ENCODE data around the gene TIGD6. TPM values are rescaled to one million over a fixed set of nuclear protein-coding genes. Genes with fewer than 3 reads are reported as not detected.
A peak's percentile ranks its signal among the peaks of the same experiment; 100 is the strongest.

The TIGD6 gene
- total RNA-seq, 6 donors from 2014 or later: 2.2 to 6.3 (median 4.1) TPM

- H3K4me3 ChIP-seq: no peak overlapping the region
- DNase-seq: no peak
- no peaks in the 10 kb centered on the region for H3K9me3 ChIP-seq
- no peak for ATAC-seq (ENCODE audit: low FRiP score in 2 of 2)
- H3K4me1 ChIP-seq: peaks cover 8 to 15% (median 13%) of the 10 kb centered on the region in 4 donors
- H3K36me3 ChIP-seq: peaks cover 50 to 92% (median 83%) of the 10 kb centered on the region in 4 donors
- TF ChIP-seq POLR2A (IDR thresholded peaks at IDR 0.05): no peak
- TF ChIP-seq CTCF (IDR thresholded peaks at IDR 0.05): no peak
- TF ChIP-seq EP300 (IDR thresholded peaks at IDR 0.05): no peak
- no peak for TF ChIP-seq POLR2AphosphoS5 (IDR thresholded peaks at IDR 0.05)
- no peaks in the 10 kb centered on the region for H3K27me3 ChIP-seq
- peak overlapping the region in 1 of 4 donors; percentile 21 for H3K27ac ChIP-seq
Measured at GRCh38 chr5:150044329-150044681, 43.9 kb upstream of the TIGD6 start.

GRCh38 chr5:150043657-150044328 is 43.3 kb upstream of the TIGD6 start:
- Histone ChIP-seq H3K27ac (peak overlapping the region in 1 of 4 donors; percentile 21), H3K4me3 (no peak overlapping the region), H3K27me3 (no peaks in the 10 kb centered on the region), H3K36me3 (peaks cover 45 to 92% (median 80%) of the 10 kb centered on the region in 4 donors), H3K4me1 (peaks cover 8 to 15% (median 13%) of the 10 kb centered on the region in 4 donors), H3K9me3 (no peaks in the 10 kb centered on the region)
- 63 to 69% methylated on average over 4 of the region's 4 CpGs for WGBS, 2 donors
- DNase-seq (no peak), ATAC-seq (ENCODE audit: low FRiP score in 2 of 2) (no peak)
- TF ChIP-seq POLR2AphosphoS5 (IDR thresholded peaks at IDR 0.05): no peak
- TF ChIP-seq POLR2A (IDR thresholded peaks at IDR 0.05): no peak
- TF ChIP-seq EP300 (IDR thresholded peaks at IDR 0.05): no peak
- no peak for TF ChIP-seq CTCF (IDR thresholded peaks at IDR 0.05)

- TF ChIP-seq EP300 (IDR thresholded peaks at IDR 0.05): no peak
- Histone ChIP-seq H3K36me3 (peaks cover 38 to 92% (median 76%) of the 10 kb centered on the region in 4 donors), H3K9me3 (no peaks in the 10 kb centered on the region), H3K27ac (no peak overlapping the region), H3K4me3 (no peak overlapping the region), H3K4me1 (peaks cover 8 to 15% (median 13%) of the 10 kb centered on the region in 4 donors), H3K27me3 (no peaks in the 10 kb centered on the region)
- DNase-seq (no peak), ATAC-seq (ENCODE audit: low FRiP score in 2 of 2) (no peak)
- WGBS, 2 donors: 92 to 93% methylated on average over 3 of the region's 3 CpGs
Measured at GRCh38 chr5:150042459-150042858, 42.0 kb upstream of the TIGD6 start.

GRCh38 chr5:150038547-150038946 is 38.1 kb upstream of the TIGD6 start:
- peaks cover 37 to 100% (median 83%) of the 10 kb centered on the region in 4 donors for H3K36me3 ChIP-seq
- TF ChIP-seq EP300 (IDR thresholded peaks at IDR 0.05) (no peak), POLR2A (IDR thresholded peaks at IDR 0.05) (no peak), CTCF (IDR thresholded peaks at IDR 0.05) (no peak), POLR2AphosphoS5 (IDR thresholded peaks at IDR 0.05) (no peak)

GRCh38 chr5:150036513-150036912 is 36.1 kb upstream of the TIGD6 start:
- H3K27me3 ChIP-seq: no peaks in the 10 kb centered on the region
- TF ChIP-seq POLR2AphosphoS5 (IDR thresholded peaks at IDR 0.05) (no peak), CTCF (IDR thresholded peaks at IDR 0.05) (no peak), EP300 (IDR thresholded peaks at IDR 0.05) (no peak), POLR2A (IDR thresholded peaks at IDR 0.05) (no peak)
- H3K9me3 ChIP-seq: no peaks in the 10 kb centered on the region
- H3K36me3 ChIP-seq: peaks cover 43 to 100% (median 89%) of the 10 kb centered on the region in 4 donors
- no peak overlapping the region for H3K4me3 ChIP-seq
- no peak for DNase-seq
- 89 to 92% methylated on average over 9 of the region's 9 CpGs for WGBS, 2 donors
- peak in 1 of 2 donors; percentile 91 for ATAC-seq (ENCODE audit: low FRiP score in 2 of 2)
- no peaks in the 10 kb centered on the region for H3K4me1 ChIP-seq
- no peak overlapping the region for H3K27ac ChIP-seq

More at GRCh38 chr5:150038547-150038946, 38.1 kb upstream of the TIGD6 start:
- Histone ChIP-seq H3K27ac (no peak overlapping the region), H3K27me3 (no peaks in the 10 kb centered on the region), H3K9me3 (no peaks in the 10 kb centered on the region), H3K4me3 (no peak overlapping the region), H3K4me1 (peaks cover under 1 to 2% (median under 1%) of the 10 kb centered on the region in 4 donors)
- 95% methylated on average over 2 of the region's 2 CpGs for WGBS, 2 donors
- DNase-seq (no peak), ATAC-seq (ENCODE audit: low FRiP score in 2 of 2) (no peak)
